ENCODE measurements around the gene MACROH2A2. TPM values are rescaled to one million over a fixed set of nuclear protein-coding genes. Genes with fewer than 3 reads are reported as not detected.
A peak's percentile ranks its signal among the peaks of the same experiment; 100 is the strongest.

The MACROH2A2 gene
- total and polyA plus RNA-seq, 2 of the 13 experiments (the other 11 are each of a cell fraction or from before 2014, with no cell fraction given) = 9.8 to 43.1 TPM

GRCh38 chr10:70145666-70146488, 93.2 kb downstream of the MACROH2A2 start (continued):
- peak; percentile 83 for TF ChIP-seq CSRNP1 (CRISPR knock-in tag; IDR thresholded peaks at IDR 0.05)
- no peak for TF ChIP-seq SYNCRIP (IDR thresholded peaks at IDR 0.05; ENCODE audit: insufficient read depth, low read depth, low read length)
- TF ChIP-seq IKZF1 (IDR thresholded peaks at IDR 0.05) = no peak
- no peak for TF ChIP-seq ZNF12 (CRISPR knock-in tag; IDR thresholded peaks at IDR 0.05)
- no peak for TF ChIP-seq ZNF251 (CRISPR knock-in tag; IDR thresholded peaks at IDR 0.05)
- TF ChIP-seq SNAI1 (CRISPR knock-in tag; IDR thresholded peaks at IDR 0.05; ENCODE audit: borderline replicate concordance) = no peak
- TF ChIP-seq ZNF292 (CRISPR knock-in tag; IDR thresholded peaks at IDR 0.05; ENCODE audit: borderline replicate concordance, low read depth) = no peak
- TF ChIP-seq SMARCE1 (IDR thresholded peaks at IDR 0.05; ENCODE audit: borderline replicate concordance) = no peak
- peak; percentile 85; the same call in 1 of the 2 replicates for TF ChIP-seq ZNF234 (CRISPR knock-in tag; conservative IDR thresholded peaks at IDR 0.05)
- TF ChIP-seq SCMH1 (CRISPR knock-in tag; IDR thresholded peaks at IDR 0.05; ENCODE audit: borderline replicate concordance) = no peak
- TF ChIP-seq HOXA7 (CRISPR knock-in tag; IDR thresholded peaks at IDR 0.05) = no peak
- no peak for TF ChIP-seq ATF7 (IDR thresholded peaks at IDR 0.05)
- TF ChIP-seq ATF7 (CRISPR knock-in tag; IDR thresholded peaks at IDR 0.05) = no peak
- no peak for TF ChIP-seq ZNF343 (CRISPR knock-in tag; IDR thresholded peaks at IDR 0.05)
- peak; percentile 90; the same call in 1 of the 2 replicates for TF ChIP-seq CCDC6 (CRISPR knock-in tag; IDR thresholded peaks at IDR 0.05)
- TF ChIP-seq ZEB1 (IDR thresholded peaks at IDR 0.05; ENCODE audit: insufficient replicate concordance, low read depth) = no peak
- no peak for TF ChIP-seq ZNF20 (CRISPR knock-in tag; IDR thresholded peaks at IDR 0.05)
- TF ChIP-seq PAWR (CRISPR knock-in tag; IDR thresholded peaks at IDR 0.05; ENCODE audit: borderline replicate concordance) = no peak
- TF ChIP-seq MTA3 (CRISPR knock-in tag; IDR thresholded peaks at IDR 0.05) = no peak
- peak; percentile 35; the same call in 1 of the 2 replicates for TF ChIP-seq ZNF83 (CRISPR knock-in tag; IDR thresholded peaks at IDR 0.05; ENCODE audit: borderline replicate concordance)
- no peak for TF ChIP-seq KLF9 (CRISPR knock-in tag; IDR thresholded peaks at IDR 0.05; ENCODE audit: low read depth)
- no peak for TF ChIP-seq HDAC2 (CRISPR knock-in tag; IDR thresholded peaks at IDR 0.05)
- TF ChIP-seq TBX2 (CRISPR knock-in tag; IDR thresholded peaks at IDR 0.05; ENCODE audit: borderline replicate concordance) = peak; percentile 75
